HEK293 (cell line): ENCODE data around the gene COL3A1.

Source experiments
- CTCF ChIA-PET: fragments of 350-600 bp; formaldehyde crosslinking; extraction: SDS; loops from one replicate; lab custom pipeline; 2021; ENCODE audit warnings: antibody characterized with exemption; lab: Yijun Ruan, JAX
- POLR2A ChIA-PET: fragments of 300-600 bp; formaldehyde crosslinking; extraction: SDS; loops from one replicate; lab custom pipeline; 2020; ENCODE audit warnings: antibody characterized with exemption, inconsistent platforms; lab: Yijun Ruan, JAX
- H3K27ac ChIP-seq: fragments of 200-500 bp; sonication (Bioruptor generic); 2 replicates; pipeline ENCODE4 v1.5.1; 2014; ENCODE audit warnings: low read depth, low read length, control low read depth, inconsistent platforms; ENCODE audit errors: extremely low read depth
- H3K36me3 ChIP-seq, 2 experiments: fragments of 200-500 bp in 1 of 2; sonication (Bioruptor generic) in 1 of 2; 1 replicate in 1 of 2; 2 replicates in 1 of 2; pipeline ENCODE4 v1.5.1; 2014 to 2017; ENCODE audit warnings: inconsistent platforms in 2 of 2, low read length in 2 of 2; ENCODE audit not compliant: control insufficient read depth in 2 of 2, insufficient read depth in 1 of 2
- H3K4me1 ChIP-seq: fragments of 200-500 bp; sonication (Bioruptor generic); 2 replicates; pipeline ENCODE4 v1.5.1; 2014; ENCODE audit warnings: mild to moderate bottlenecking, low read length, inconsistent platforms; ENCODE audit not compliant: control insufficient read depth, insufficient read depth
- H3K4me3 ChIP-seq: 2 replicates; pipeline ENCODE4 v1.5.1; 2011; ENCODE audit warnings: low read depth, mild to moderate bottlenecking, control low read depth, low read length, moderate library complexity
- H3K9me3 ChIP-seq: fragments of 200-500 bp; sonication (Bioruptor generic); 2 replicates; pipeline ENCODE4 v1.5.1; 2014; ENCODE audit warnings: low read depth, low read length, inconsistent platforms; ENCODE audit not compliant: control insufficient read depth, insufficient read depth
- BCL11B ChIP-seq: fragments of 450-650 bp; formaldehyde crosslinking; IDR thresholded peaks from 2 replicates; pipeline ENCODE4 v1.5.1; 2016; ENCODE audit warnings: low read depth, missing biosample characterization, missing genetic modification characterization
- FEZF1 ChIP-seq: fragments of 450-650 bp; formaldehyde crosslinking; IDR thresholded peaks from 2 replicates; pipeline ENCODE4 v1.5.1; 2016; ENCODE audit warnings: missing biosample characterization, missing genetic modification characterization
- KLF16 ChIP-seq: fragments of 450-650 bp; formaldehyde crosslinking; IDR thresholded peaks from 2 replicates; pipeline ENCODE4 v1.5.1; 2017; ENCODE audit warnings: missing biosample characterization, missing genetic modification characterization
- KLF9 ChIP-seq: fragments of 450-650 bp; formaldehyde crosslinking; IDR thresholded peaks from 2 replicates; pipeline ENCODE4 v1.5.1; 2016; ENCODE audit warnings: missing biosample characterization, missing genetic modification characterization, low read depth
- PRDM1 ChIP-seq: fragments of 450-650 bp; formaldehyde crosslinking; IDR thresholded peaks from 2 replicates; pipeline ENCODE4; 2016; ENCODE audit warnings: missing biosample characterization, missing genetic modification characterization
- REST ChIP-seq: fragments of 450-650 bp; formaldehyde crosslinking; IDR thresholded peaks from 2 replicates; pipeline ENCODE4 v1.5.1; 2016; ENCODE audit warnings: missing biosample characterization, missing genetic modification characterization
- YY2 ChIP-seq: fragments of 450-650 bp; formaldehyde crosslinking; IDR thresholded peaks from 2 replicates; pipeline ENCODE4 v1.5.1; 2016; ENCODE audit warnings: missing biosample characterization, missing genetic modification characterization
- ZBTB21 ChIP-seq: fragments of 450-650 bp; formaldehyde crosslinking; IDR thresholded peaks from 2 replicates; pipeline ENCODE4 v1.5.1; 2017; ENCODE audit warnings: missing biosample characterization, missing genetic modification characterization
- ZBTB48 ChIP-seq: fragments of 450-650 bp; formaldehyde crosslinking; IDR thresholded peaks from 2 replicates; pipeline ENCODE4 v1.5.1; 2016; ENCODE audit warnings: missing biosample characterization, missing genetic modification characterization
- ZNF112 ChIP-seq: fragments of 450-650 bp; formaldehyde crosslinking; IDR thresholded peaks from 2 replicates; pipeline ENCODE4 v1.5.0; 2017; ENCODE audit warnings: missing biosample characterization, missing genetic modification characterization
- ZNF121 ChIP-seq: fragments of 450-650 bp; formaldehyde crosslinking; IDR thresholded peaks from 2 replicates; pipeline ENCODE4 v1.5.1; 2016; ENCODE audit warnings: missing biosample characterization, missing genetic modification characterization
- ZNF169 ChIP-seq: fragments of 450-650 bp; formaldehyde crosslinking; IDR thresholded peaks from 2 replicates; pipeline ENCODE4 v1.5.1; 2016; ENCODE audit warnings: missing biosample characterization, missing genetic modification characterization
- ZNF223 ChIP-seq: fragments of 450-650 bp; formaldehyde crosslinking; IDR thresholded peaks from 2 replicates; pipeline ENCODE4 v1.5.1; 2016; ENCODE audit warnings: missing biosample characterization, missing genetic modification characterization
- ZNF24 ChIP-seq: fragments of 450-650 bp; formaldehyde crosslinking; IDR thresholded peaks from 2 replicates; pipeline ENCODE4 v1.5.1; 2016; ENCODE audit warnings: missing biosample characterization, missing genetic modification characterization
- ZNF248 ChIP-seq: fragments of 450-650 bp; formaldehyde crosslinking; IDR thresholded peaks from 2 replicates; pipeline ENCODE4 v1.5.1; 2017; ENCODE audit warnings: missing biosample characterization, missing genetic modification characterization
- ZNF311 ChIP-seq: fragments of 450-650 bp; formaldehyde crosslinking; IDR thresholded peaks from 2 replicates; pipeline ENCODE4 v1.5.1; 2017; ENCODE audit warnings: missing biosample characterization, missing genetic modification characterization, borderline replicate concordance
- ZNF324 ChIP-seq: fragments of 450-650 bp; formaldehyde crosslinking; IDR thresholded peaks from 2 replicates; pipeline ENCODE4 v1.5.1; 2016; ENCODE audit warnings: missing biosample characterization, missing genetic modification characterization
- ZNF350 ChIP-seq: fragments of 450-650 bp; formaldehyde crosslinking; IDR thresholded peaks from 2 replicates; pipeline ENCODE4 v1.5.0; 2017; ENCODE audit warnings: missing biosample characterization, mild to moderate bottlenecking, missing genetic modification characterization
- ZNF394 ChIP-seq: fragments of 450-650 bp; formaldehyde crosslinking; IDR thresholded peaks from 2 replicates; pipeline ENCODE4 v1.5.1; 2016; ENCODE audit warnings: missing biosample characterization, missing genetic modification characterization, mild to moderate bottlenecking, moderate library complexity, borderline replicate concordance
- ZNF488 ChIP-seq: fragments of 450-650 bp; formaldehyde crosslinking; IDR thresholded peaks from 2 replicates; pipeline ENCODE4 v1.5.1; 2016; ENCODE audit warnings: missing biosample characterization, missing genetic modification characterization
- ZNF571 ChIP-seq: fragments of 450-650 bp; formaldehyde crosslinking; IDR thresholded peaks from 2 replicates; pipeline ENCODE4 v1.5.0; 2017; ENCODE audit warnings: missing biosample characterization, missing genetic modification characterization
- ZNF639 ChIP-seq: fragments of 450-650 bp; formaldehyde crosslinking; IDR thresholded peaks from 2 replicates; pipeline ENCODE4 v1.5.1; 2016; ENCODE audit warnings: missing biosample characterization, missing genetic modification characterization
- ZNF747 ChIP-seq: fragments of 450-650 bp; formaldehyde crosslinking; IDR thresholded peaks from 2 replicates; pipeline ENCODE4 v1.5.1; 2016; ENCODE audit warnings: missing biosample characterization, missing genetic modification characterization
- ZNF776 ChIP-seq: fragments of 450-650 bp; formaldehyde crosslinking; IDR thresholded peaks from 2 replicates; pipeline ENCODE4 v1.5.0; 2017; ENCODE audit warnings: missing biosample characterization, missing genetic modification characterization, borderline replicate concordance
- ZXDB ChIP-seq: fragments of 450-650 bp; formaldehyde crosslinking; IDR thresholded peaks from 2 replicates; pipeline ENCODE4 v1.5.1; 2016; ENCODE audit warnings: missing biosample characterization, missing genetic modification characterization
- TF ChIP-seq, protein P1 (sequence below): fragments of 450-650 bp; formaldehyde crosslinking; IDR thresholded peaks from 2 replicates; pipeline ENCODE4 v1.5.1; 2016; ENCODE audit warnings: missing biosample characterization, missing genetic modification characterization
- TF ChIP-seq, protein P2 (sequence below): fragments of 450-650 bp; formaldehyde crosslinking; IDR thresholded peaks from 2 replicates; pipeline ENCODE4 v1.5.1; 2016; ENCODE audit warnings: missing biosample characterization, missing genetic modification characterization

COL3A1 gene

GRCh38 chr2:189056200-189057106, 82.3 kb downstream of the COL3A1 start:
- no peaks in the 10 kb centered on the region for H3K36me3 ChIP-seq
- CTCF ChIA-PET: no interaction called here

DNA sequence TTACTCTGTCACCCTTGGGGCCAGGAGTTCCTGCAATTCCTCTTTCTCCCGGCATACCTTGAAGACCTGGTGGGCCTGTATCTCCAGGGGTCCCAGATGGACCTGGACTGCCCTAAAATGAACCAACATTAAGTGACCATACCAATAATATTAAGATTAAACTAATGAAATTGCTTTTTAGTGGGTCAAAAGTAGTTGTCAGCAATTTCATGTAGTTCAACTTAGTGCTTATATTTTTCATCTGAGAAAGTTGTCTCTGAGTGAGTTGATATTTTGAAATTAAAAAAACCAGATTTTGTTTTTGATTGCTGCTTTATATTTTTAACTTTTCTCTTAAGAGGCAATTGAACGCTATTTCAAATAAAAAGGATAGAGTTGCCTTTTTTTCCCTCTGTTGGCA, 83.1 kb downstream of the COL3A1 start:
- ChIA-PET CTCF (no interaction called here), POLR2A (no interaction called here)
- Histone ChIP-seq H3K36me3 (no peaks in the 10 kb centered on the region), H3K9me3 (no peaks in the 10 kb centered on the region), H3K4me3 (no peak overlapping the region), H3K27ac (no peak overlapping the region), H3K4me1 (no peaks in the 10 kb centered on the region)
- TF ChIP-seq ZNF324 (tag by site-specific recombination): no peak
- TF ChIP-seq ZNF571 (tag by site-specific recombination): no peak
- no peak for TF ChIP-seq ZNF776 (tag by site-specific recombination)
- TF ChIP-seq PRDM1 (tag by site-specific recombination): no peak
- TF ChIP-seq KLF9 (tag by site-specific recombination): no peak
- TF ChIP-seq ZBTB21 (tag by site-specific recombination): no peak
- TF ChIP-seq, protein P1, sequence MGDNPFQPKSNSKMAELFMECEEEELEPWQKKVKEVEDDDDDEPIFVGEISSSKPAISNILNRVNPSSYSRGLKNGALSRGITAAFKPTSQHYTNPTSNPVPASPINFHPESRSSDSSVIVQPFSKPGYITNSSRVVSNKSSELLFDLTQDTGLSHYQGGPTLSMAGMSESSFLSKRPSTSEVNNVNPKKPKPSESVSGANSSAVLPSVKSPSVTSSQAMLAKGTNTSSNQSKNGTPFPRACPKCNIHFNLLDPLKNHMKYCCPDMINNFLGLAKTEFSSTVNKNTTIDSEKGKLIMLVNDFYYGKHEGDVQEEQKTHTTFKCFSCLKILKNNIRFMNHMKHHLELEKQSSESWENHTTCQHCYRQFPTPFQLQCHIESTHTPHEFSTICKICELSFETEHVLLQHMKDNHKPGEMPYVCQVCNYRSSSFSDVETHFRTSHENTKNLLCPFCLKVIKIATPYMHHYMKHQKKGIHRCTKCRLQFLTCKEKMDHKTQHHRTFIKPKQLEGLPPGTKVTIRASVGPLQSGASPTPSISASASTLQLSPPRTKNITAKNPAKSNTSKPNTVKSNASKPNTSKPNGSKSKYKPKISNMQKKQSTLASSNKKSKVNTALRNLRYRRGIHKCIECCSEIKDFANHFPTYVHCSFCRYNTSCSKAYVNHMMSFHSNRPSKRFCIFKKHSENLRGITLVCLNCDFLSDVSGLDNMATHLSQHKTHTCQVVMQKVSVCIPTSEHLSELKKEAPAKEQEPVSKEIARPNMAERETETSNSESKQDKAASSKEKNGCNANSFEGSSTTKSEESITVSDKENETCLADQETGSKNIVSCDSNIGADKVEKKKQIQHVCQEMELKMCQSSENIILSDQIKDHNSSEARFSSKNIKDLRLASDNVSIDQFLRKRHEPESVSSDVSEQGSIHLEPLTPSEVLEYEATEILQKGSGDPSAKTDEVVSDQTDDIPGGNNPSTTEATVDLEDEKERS: no peak
- no peak for TF ChIP-seq YY2
- no peak for TF ChIP-seq BCL11B (tag by site-specific recombination)
- TF ChIP-seq KLF16: no peak
- no peak for TF ChIP-seq FEZF1 (tag by site-specific recombination)
- TF ChIP-seq ZNF223 (tag by site-specific recombination): no peak
- no peak for TF ChIP-seq ZNF488 (tag by site-specific recombination)
- TF ChIP-seq ZNF248 (tag by site-specific recombination): no peak

More at GRCh38 chr2:189056200-189057106, 82.3 kb downstream of the COL3A1 start:
- no peaks in the 10 kb centered on the region for H3K9me3 ChIP-seq
- POLR2A ChIA-PET: no interaction called here
- H3K4me3 ChIP-seq: no peak overlapping the region
- no peak for TF ChIP-seq ZNF169
- no peak for TF ChIP-seq ZNF112
- no peak for TF ChIP-seq ZNF24 (tag by site-specific recombination)
- no peak for TF ChIP-seq ZNF223 (tag by site-specific recombination)
- no peak for TF ChIP-seq REST (tag by site-specific recombination)
- TF ChIP-seq ZBTB48: no peak
- no peak for TF ChIP-seq ZNF747 (tag by site-specific recombination)
- no peak for TF ChIP-seq ZXDB (tag by site-specific recombination)
- TF ChIP-seq ZNF394 (tag by site-specific recombination): no peak
- TF ChIP-seq, protein P2, sequence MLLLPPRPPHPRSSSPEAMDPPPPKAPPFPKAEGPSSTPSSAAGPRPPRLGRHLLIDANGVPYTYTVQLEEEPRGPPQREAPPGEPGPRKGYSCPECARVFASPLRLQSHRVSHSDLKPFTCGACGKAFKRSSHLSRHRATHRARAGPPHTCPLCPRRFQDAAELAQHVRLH: no peak
- TF ChIP-seq ZNF311 (tag by site-specific recombination): no peak
- no peak for TF ChIP-seq ZNF350 (tag by site-specific recombination)
- TF ChIP-seq ZNF121: no peak
- TF ChIP-seq ZNF639: no peak
- H3K27ac ChIP-seq: no peak overlapping the region
- no peaks in the 10 kb centered on the region for H3K4me1 ChIP-seq
